HepG2 (cell line): ENCODE data around the gene CENPB. TPM values are rescaled to one million over a fixed set of nuclear protein-coding genes. Genes with fewer than 3 reads are reported as not detected.
A peak's percentile ranks its signal among the peaks of the same experiment; 100 is the strongest.

Source experiments
- JDP2 ChIP-seq: sonication (generic); formaldehyde crosslinking; IDR thresholded peaks from 2 replicates; pipeline ENCODE4 v1.8.1; 2022; ENCODE audit warnings: missing genetic modification reagents, borderline replicate concordance
- KLF12 ChIP-seq: sonication (generic); formaldehyde crosslinking; IDR thresholded peaks from 2 replicates; pipeline ENCODE4 v1.4.0; 2020; ENCODE audit warnings: missing genetic modification reagents, borderline replicate concordance
- LCORL ChIP-seq, 2 experiments: fragments of 450-650 bp in 1 of 2; sonication (generic) in 1 of 2; formaldehyde crosslinking in 1 of 2; IDR thresholded peaks; 2 replicates each; pipeline versions ENCODE4 v1.5.0 to v1.6.1; 2017 to 2020; ENCODE audit warnings: antibody characterized with exemption in 1 of 2, missing genetic modification reagents in 1 of 2
- MLXIP ChIP-seq: sonication (generic); formaldehyde crosslinking; IDR thresholded peaks from 2 replicates; pipeline ENCODE4 v1.9.0; 2021; ENCODE audit warnings: missing genetic modification reagents, borderline replicate concordance
- NFRKB ChIP-seq: fragments of 450-650 bp; IDR thresholded peaks from 2 replicates; pipeline ENCODE4 v1.6.1; 2017
- SNAPC2 ChIP-seq: sonication (generic); formaldehyde crosslinking; IDR thresholded peaks from 2 replicates; pipeline ENCODE4 v1.8.1; 2022; ENCODE audit warnings: mild to moderate bottlenecking, missing genetic modification reagents
- TEAD3 ChIP-seq: optimal IDR thresholded peaks from 2 replicates; pipeline ENCODE3; 2016; ENCODE audit warnings: borderline replicate concordance
- TFDP1 ChIP-seq: IDR thresholded peaks from 2 replicates; pipeline ENCODE4 v1.6.1; 2016; ENCODE audit warnings: missing compliant biosample characterization, missing genetic modification reagents, borderline replicate concordance
- YEATS4 ChIP-seq: sonication (generic); formaldehyde crosslinking; IDR thresholded peaks from 2 replicates; pipeline ENCODE4 v1.4.0; 2020; ENCODE audit warnings: missing genetic modification reagents, borderline replicate concordance
- ZBTB25 ChIP-seq: IDR thresholded peaks from 2 replicates; pipeline ENCODE4 v1.6.1; 2018; ENCODE audit warnings: missing genetic modification reagents
- ZFX ChIP-seq: sonication (generic); formaldehyde crosslinking; IDR thresholded peaks from 2 replicates; pipeline ENCODE4 v1.4.0; 2020; ENCODE audit warnings: mild to moderate bottlenecking, low read depth, missing genetic modification reagents, moderate library complexity
- ZFY ChIP-seq: sonication (generic); formaldehyde crosslinking; IDR thresholded peaks from 2 replicates; pipeline ENCODE4 v1.4.0; 2020; ENCODE audit warnings: missing genetic modification reagents
- ZNF230 ChIP-seq: sonication (generic); formaldehyde crosslinking; IDR thresholded peaks from 2 replicates; pipeline ENCODE4 v1.4.0; 2020; ENCODE audit warnings: mild to moderate bottlenecking, missing genetic modification reagents
- ZNF33B ChIP-seq: sonication (generic); formaldehyde crosslinking; IDR thresholded peaks from 2 replicates; pipeline ENCODE4 v1.5.1; 2020; ENCODE audit warnings: mild to moderate bottlenecking, missing genetic modification reagents
- ZNF367 ChIP-seq: sonication (generic); formaldehyde crosslinking; IDR thresholded peaks from 2 replicates; pipeline ENCODE4 v1.4.0; 2020; ENCODE audit warnings: missing genetic modification reagents, borderline replicate concordance
- ZNF383 ChIP-seq: sonication (generic); formaldehyde crosslinking; IDR thresholded peaks from 2 replicates; pipeline ENCODE4 v1.4.0; 2020; ENCODE audit warnings: missing genetic modification reagents, mild to moderate bottlenecking, borderline replicate concordance
- polyA plus RNA-seq, 8 experiments: library from polyadenylated mRNA; depleted of rRNA in 3 of 8; stranded (reverse) in 7 of 8; unstranded in 1 of 8; fragments of >200 nt; fragmentation: Illumina TruSeq in 4 of 8; extraction: Trizol in 4 of 8; gene quantifications; 2 replicates each; pipeline versions ENCODE4 v1.2.1 to v1.2.3, GENCODE V29; 2011 to 2016; ENCODE audit warnings: low read depth in 4 of 8, missing spikeins in 1 of 8, mixed read lengths in 1 of 8; ENCODE audit not compliant: insufficient read depth in 1 of 8
- total RNA-seq, 5 experiments: library from RNA; depleted of rRNA; stranded (reverse); fragments of >200 nt; fragmentation: Illumina TruSeq; extraction: Trizol; gene quantifications; 2 replicates each; pipeline ENCODE4 v1.2.3, GENCODE V29; 2016; ENCODE audit warnings: low read depth in 1 of 5

CENPB gene
- total and polyA plus RNA-seq, 2 of the 13 experiments (the other 11 are each of a cell fraction or from before 2014, with no cell fraction given): 10.4 to 54.5 TPM

GRCh38 chr20:3749689-3750531 lies 36.6 kb downstream of the CENPB start (continued):
- 0 out of 2 replicates have a peak, but pooled peaks have one; percentile 20 for TF ChIP-seq ZFX
- no peak for TF ChIP-seq LCORL (IDR thresholded peaks at IDR 0.05)
- TF ChIP-seq LCORL (CRISPR knock-in tag; IDR thresholded peaks at IDR 0.05): peak; percentile 81; the same call in 1 of the 2 replicates
- peak; percentile 58 for TF ChIP-seq TEAD3 (CRISPR knock-in tag)
- TF ChIP-seq NFRKB: no peak
- peak; percentile 61 for TF ChIP-seq ZFY
- TF ChIP-seq ZNF33B (CRISPR knock-in tag): no peak; the same call in 1 of the 2 replicates
- TF ChIP-seq TFDP1 (CRISPR knock-in tag): no peak
- no peak for TF ChIP-seq JDP2 (CRISPR knock-in tag)
- TF ChIP-seq ZNF230 (CRISPR knock-in tag): no peak
- no peak for TF ChIP-seq ZNF383
- peak; percentile 95 for TF ChIP-seq KLF12 (CRISPR knock-in tag)
- no peak for TF ChIP-seq MLXIP (CRISPR knock-in tag)
- no peak for TF ChIP-seq SNAPC2 (CRISPR knock-in tag)
- no peak for TF ChIP-seq ZNF367 (CRISPR knock-in tag)
- peak; percentile 61 for TF ChIP-seq YEATS4 (CRISPR knock-in tag)
- no peak for TF ChIP-seq ZBTB25 (CRISPR knock-in tag)
